ENCODE data around the gene MPG.

MPG gene

GRCh38 chr16:66309-67182, 11.5 kb upstream of the MPG start:
- DNase-seq (ENCODE audit: low read depth, low spot score): no peak

- DNase-seq (ENCODE audit: low read depth, low spot score): no peak
Observed at GRCh38 chr16:67183-67791, 10.7 kb upstream of the MPG start.

GRCh38 chr16:67884-68789, 9.9 kb upstream of the MPG start:
- no peak for DNase-seq (ENCODE audit: low read depth, low spot score)

DNA sequence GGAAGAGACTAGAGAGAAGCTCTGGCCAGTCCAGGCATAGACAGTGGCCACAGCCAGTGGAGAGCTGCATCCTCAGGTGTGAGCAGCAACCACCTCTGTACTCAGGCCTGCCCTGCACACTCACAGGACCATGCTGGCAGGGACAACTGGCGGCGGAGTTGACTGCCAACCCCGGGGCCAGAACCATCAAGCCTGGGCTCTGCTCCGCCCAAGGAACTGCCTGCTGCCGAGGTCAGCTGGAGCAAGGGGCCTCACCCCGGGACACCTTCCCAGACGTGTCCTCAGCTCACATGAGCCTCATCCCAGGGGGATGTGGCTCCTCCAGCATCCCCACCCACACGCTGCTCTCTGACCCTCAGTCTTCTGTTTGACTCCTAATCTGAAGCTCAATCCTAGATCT, 8.8 kb upstream of the MPG start:
- no peak for DNase-seq (ENCODE audit: low read depth, low spot score)

GRCh38 chr16:71210-71539, 6.8 kb upstream of the MPG start:
- DNase-seq (ENCODE audit: low read depth, low spot score): no peak

- DNase-seq (ENCODE audit: low read depth, low spot score): peak; percentile 75
Observed at GRCh38 chr16:71540-72401, 6.3 kb upstream of the MPG start.

- peak; percentile 82 for DNase-seq (ENCODE audit: low read depth, low spot score)
Observed at GRCh38 chr16:72561-73548, 5.2 kb upstream of the MPG start, which contains the start of gene RHBDF1. TSS of gene RHBDF1 (minus strand) at chr16:72631. CDS start at chr16:65015, 7,616 bp downstream.

DNA sequence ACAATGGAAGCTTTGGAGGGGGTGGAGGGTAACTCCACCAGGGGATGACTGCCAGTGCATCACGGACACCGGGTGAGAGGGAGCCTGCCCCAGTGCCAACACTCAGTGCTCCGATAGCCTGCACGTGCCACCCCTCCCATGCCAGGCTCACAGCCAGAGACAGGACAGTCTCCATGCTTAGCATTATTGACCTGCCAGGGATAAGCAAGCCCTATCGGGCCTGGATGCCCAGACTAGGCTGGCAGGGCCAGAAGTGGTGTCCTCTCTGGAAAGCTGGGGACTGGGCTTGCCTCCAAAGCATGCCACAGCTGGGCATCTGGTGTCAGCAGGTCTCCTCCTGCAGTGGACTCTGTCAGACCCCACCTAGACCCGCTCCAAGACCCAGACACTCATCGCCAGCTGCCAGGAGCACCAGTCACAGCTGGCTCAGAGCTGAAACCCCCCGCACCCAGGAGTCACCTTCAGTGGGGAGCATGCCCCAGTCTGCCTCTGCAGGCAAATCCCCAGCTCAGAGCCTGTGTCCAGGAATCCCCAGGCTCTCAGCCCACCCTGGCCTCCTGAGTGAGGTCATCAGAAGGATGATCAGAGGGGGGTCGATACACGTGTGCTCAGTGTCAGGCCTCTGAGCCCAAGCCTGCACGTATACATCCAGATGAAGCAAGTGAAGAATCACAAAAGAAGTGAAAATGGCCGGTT, 3.8 kb upstream of the MPG start:
- no peak for DNase-seq (ENCODE audit: low read depth, low spot score)

DNA sequence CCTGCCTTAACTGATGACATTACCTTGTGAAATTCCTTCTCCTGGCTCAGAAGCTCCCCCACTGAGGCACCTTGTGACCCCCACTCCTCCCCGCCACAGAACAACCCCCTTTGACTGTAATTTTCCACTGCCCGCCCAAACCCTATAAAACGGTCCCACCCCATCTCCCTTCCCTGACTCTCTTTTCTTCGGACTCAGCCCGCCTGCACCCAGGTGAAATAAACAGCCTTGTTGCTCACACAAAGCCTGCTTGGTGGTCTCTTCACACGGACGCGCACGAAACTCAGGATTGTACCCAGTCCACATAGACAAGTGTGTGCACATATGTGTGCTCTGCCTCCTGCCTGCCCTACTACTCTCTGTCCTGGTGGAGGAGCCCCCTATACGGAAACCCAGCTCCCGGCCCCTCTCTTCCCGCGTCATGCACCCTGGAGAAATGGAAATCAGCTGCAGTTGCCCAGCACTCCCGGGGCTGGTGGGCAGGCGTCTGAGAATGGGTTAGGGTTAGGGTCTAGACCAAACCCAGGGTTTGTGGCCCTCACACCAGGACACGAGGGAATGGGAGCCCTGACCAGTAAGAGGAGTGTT, 3.2 kb upstream of the MPG start:
- no peak for DNase-seq (ENCODE audit: low read depth, low spot score)

DNA sequence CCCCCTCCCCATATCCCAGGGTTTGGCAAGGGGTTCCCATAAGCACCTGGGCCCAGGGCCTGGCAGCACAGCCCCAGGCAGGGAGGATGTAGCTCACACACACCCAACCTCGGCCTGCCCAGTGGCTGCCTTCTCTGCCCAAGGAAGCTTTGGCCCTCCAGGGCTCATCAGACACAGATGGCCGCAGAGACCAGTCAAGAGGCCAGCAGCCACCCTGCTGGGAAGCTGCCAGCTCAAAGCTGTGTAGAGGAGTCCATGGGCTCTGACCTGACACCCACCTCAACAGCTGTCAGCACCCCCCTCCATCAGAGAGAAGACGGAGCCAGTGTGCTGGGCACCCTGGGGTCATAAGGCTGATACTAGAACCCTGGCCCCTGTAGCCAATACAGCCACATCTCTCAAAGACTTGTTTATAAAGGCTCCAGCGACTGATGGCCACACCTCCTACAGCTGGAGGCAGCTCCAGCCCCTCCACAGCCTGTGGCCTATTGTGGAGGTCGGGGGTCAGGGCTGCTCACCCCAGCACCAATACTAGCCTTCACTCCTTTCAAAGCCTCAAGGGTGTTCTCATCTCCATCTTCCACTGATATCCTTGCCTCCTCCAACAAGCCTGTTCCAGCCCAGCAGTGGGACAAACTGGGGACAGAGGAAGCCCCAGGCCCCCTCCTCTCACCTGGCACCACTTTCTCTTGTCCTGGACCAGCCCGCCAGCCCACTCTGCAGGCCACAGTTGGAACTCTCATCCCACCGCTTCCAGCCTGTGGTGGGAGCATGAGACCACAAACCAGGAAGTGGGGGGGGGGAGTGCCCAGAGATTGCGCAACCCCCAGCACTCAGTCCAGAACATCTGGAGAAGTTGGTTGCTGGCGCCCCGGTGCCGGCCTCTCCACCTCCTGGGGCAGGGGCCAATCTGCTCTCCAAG, 2.2 kb upstream of the MPG start:
- DNase-seq (ENCODE audit: low read depth, low spot score): peak; percentile 64

DNA sequence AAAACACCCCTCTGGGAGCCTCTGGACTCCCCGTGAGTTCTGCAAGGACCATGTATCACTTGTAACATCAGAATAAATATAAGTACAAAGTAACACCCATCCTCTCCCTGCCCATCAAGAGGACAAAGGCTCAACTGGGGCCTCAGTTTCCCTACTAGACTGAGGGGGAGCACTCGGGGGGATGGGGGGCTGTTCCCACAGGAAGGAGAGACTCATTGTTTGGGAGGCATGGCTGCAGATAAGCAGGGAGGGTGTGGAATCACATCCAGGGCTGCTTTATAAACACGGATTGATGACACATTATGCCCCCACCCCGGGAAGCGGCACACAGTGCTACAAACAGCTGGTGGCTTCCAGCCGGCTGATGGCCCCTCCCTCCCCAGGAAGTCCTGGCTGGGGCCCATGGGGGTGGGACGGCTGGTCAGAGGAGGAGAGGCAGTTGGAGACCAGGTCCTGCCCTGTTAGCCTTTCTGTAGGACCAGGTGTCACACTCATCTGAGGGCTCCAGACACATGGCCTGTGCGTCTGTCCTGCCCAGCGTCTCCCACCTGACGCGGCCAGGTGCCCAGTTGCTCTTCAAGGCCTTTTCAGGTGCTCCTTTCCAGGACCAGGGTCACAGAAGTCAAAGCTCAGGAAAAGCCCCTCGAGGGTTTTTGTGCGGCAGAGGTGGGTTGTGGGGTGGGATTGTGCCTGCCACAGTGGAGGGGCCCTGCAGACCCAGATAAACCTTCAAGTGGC, 1.3 kb upstream of the MPG start:
- peak; percentile 50 for DNase-seq (ENCODE audit: low read depth, low spot score)

DNA sequence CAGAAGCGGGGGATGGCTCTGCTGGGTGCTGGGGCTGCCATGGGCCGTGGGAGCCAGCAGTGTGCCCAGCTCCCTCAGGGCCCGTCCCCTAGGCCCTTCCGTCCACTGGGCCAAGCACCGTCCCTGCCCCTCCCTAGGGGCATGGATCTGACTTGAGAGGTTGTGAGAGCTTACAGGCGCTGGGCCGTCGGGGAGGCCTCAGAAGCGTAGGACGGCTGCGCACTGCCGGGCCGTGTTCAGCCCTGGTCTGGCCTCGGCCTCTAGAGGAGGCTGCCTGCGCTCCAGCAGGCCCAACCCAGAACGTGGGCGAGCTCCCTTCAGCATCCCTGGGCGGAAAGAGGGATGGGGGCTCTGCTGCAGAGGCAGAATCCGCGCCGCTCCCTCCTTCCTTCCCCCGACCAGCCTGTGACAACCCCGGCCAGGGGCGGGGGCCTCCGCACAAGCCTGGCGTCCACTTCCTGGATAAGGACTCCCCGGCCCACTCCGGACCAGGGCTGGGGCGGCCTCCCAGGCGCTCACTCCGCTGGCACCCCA, 685 bp upstream of the MPG start:
- peak; percentile 71 for DNase-seq (ENCODE audit: low read depth, low spot score)

DNA sequence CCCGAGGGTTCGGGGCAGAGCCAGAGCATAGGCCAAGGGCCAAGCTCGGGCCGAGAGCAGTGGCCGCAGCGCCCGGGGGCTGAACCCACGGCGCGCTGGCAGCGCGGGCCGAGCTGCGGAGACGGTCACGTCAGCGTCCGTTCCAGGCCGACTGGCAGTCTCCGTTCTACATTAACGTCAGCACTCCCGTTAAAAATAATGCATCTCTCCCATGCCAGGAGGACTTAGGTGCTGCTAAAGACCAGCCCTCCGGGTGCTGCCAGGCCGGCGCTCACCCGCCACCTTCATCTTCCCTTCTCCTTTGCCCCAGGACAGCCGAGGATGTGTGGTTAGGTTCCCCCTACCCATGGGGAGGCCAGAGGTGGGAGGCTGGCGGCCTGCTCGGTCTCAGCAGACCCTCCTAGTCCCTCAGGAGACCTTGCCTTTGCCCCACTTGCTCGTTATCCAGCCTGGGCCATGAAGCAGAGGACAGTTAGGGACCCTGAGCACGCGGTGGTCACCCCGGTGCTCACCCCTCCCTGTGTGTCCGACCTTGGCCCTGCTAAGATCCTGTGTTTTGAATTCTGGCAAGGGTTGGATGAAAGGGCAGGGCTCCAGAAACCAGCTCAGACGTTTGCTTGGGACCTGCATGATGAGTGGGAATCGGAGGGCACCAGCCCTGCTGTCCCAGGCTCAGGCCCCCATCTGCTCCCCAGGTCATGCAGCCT, 572 bp downstream of the MPG start:
- peak; percentile 75 for DNase-seq (ENCODE audit: low read depth, low spot score)

- no peak for DNase-seq (ENCODE audit: low read depth, low spot score)
Observed at GRCh38 chr16:79151-80054, 1.4 kb downstream of the MPG start.

DNA sequence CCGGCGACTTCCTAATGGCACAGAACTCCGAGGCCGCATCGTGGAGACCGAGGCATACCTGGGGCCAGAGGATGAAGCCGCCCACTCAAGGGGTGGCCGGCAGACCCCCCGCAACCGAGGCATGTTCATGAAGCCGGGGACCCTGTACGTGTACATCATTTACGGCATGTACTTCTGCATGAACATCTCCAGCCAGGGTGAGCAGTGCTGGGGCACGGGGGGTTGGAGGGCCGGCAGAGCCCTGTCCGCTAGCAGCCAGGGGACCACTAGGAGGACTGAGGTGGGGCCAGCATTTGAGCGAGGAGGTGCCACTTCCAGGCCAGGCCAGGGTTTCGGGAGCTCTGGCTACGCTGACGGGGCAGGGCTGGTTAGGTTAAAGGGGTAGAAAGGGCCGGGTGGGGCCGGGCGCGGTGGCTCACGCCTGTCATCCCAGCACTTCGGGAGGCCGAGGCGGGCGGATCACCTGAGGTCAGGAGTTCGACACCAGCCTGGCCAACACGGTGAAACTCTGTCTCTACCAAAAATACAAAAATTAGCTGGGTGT, 5.1 kb downstream of the MPG start:
- no peak for DNase-seq (ENCODE audit: low read depth, low spot score)
